HG02885 (cell line): ENCODE measurements around the gene NPC2.
"Not testable (repeated sequence)": the region's sequence is repeated elsewhere in the genome, so short reads cannot be mapped to it uniquely, and the experiment has no call there.

Experiments used
- ATAC-seq: cut with Tn5 transposase; IDR thresholded peaks from one replicate; pipeline ENCODE4 v1.9.1; 2021; ENCODE audit warnings: mild to moderate bottlenecking; ENCODE audit not compliant: unreplicated experiment, poor library complexity

Gene NPC2

GRCh38 chr14:74492776-74493342, at the start of gene NPC2:
Gene NPC2, minus strand, starts transcription at chr14:74493305. Its CDS starts 31 bp downstream, at chr14:74493274.
- peak; percentile 4 for ATAC-seq

GRCh38 chr14:74542056-74542685, 49.1 kb upstream of the NPC2 start:
- ATAC-seq: no peak

- ATAC-seq: no peak
Observed at GRCh38 chr14:74541225-74541624, 48.1 kb upstream of the NPC2 start.

- no peak for ATAC-seq
Observed at GRCh38 chr14:74539503-74539902, 46.4 kb upstream of the NPC2 start.

DNA sequence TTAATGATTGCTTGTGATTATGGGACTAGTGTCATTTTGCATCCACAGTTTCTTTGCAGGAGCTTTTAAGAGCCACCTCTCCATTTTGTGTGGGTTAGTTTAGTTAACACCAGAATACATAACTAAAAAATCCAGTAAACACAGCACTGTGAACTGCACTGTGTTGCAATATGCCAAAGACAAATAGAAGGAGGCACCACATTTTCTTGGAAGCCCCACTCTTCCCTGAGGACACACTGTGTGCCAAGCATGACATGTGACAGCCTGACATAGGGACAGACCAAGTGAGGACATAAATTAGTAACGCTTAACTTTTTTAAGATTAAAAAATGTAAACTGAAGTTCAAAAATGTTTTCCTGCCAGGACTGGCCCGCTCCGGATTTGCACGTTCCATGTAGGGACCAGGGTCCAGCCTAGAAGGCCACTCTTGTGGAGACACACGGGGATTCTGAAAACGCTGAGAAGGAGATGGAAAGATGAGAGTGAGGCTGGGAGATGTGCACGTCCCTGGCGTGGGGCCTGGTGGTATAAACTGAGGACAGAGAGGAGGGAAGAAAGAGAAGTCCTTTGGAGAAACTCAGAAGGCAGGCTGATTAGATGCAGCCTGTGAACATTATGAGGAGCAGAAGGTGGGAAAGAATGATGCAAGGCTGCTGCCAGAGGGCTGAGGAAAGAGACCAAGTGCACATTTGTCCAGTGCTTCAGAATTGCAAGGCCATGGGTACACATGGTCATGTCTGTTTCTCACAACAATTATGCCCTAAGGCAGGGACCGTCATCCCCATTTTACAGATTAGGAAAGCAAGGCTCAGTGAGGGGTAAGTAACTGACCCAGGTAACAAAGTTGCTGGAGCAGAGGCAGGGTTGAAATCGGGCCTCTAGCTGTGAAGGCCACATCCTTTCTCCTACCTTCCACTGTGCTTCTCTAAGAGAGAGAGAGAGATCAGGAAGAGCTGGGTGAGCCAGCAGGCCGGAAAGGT, 45.6 kb upstream of the NPC2 start:
- ATAC-seq: no peak

GRCh38 chr14:74536336-74536735, 43.2 kb upstream of the NPC2 start:
- ATAC-seq: not testable (repeated sequence)

GRCh38 chr14:74535756-74536325, 42.7 kb upstream of the NPC2 start:
- no peak for ATAC-seq

DNA sequence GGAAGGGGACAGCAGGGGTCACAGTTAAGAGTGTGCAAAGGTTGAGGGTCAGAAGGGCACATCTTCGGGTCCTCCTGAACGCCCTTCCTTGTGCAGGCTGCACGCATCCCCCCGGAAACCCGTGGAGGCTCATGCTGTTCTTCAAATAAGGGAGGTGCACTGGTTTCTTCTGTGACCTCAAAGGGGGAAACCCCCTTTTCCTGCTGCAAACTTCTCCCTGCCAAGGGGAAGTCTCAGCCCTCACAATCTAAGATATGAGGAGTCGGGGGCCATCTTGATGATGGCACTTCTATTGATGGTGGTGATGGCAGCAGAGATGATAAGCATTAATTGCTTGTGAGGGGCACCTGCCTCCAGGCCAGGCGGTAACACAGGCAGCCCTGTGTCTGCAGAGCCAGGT, 40.5 kb upstream of the NPC2 start:
- ATAC-seq: no peak

DNA sequence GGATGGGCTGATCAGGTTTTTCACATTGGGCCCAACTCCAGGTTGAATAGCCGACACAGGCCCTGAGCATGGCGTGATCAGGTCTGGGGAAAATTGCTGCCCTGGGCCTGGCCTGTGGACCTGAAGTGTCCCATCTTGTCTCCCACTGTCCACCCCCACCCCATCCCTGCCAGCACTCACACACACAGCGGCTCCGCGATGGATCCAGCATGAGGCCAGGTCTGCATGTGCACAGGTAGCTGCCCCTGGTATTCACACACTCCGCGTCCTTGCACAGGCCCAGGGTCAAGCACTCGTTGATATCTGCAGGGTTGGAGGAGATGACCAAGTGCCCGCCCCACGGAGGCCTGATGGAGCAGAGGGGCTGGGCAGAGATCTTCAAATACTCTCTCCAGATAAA, 39.1 kb upstream of the NPC2 start:
- ATAC-seq: no peak

DNA sequence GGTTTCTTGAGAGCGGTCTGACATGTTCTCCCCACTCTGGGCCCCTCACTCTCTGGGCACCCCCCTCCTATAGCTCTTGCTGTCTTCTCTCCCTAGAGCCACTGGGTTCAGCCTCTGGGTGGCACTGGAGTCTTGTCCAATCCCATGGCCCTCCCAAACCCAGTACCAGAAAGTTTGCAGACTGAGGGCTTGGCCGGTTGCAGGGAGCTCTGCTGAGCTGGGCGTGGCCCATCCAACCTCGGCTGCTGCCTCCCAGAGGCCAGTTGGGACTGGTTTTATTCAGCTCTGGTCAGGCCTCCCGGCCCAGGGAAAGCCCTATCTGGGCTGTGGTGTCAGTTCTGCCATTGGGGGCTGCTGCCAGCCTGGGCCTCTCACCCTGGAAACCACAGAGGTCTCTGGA, 38.4 kb upstream of the NPC2 start:
- ATAC-seq: no peak

- ATAC-seq: no peak
Observed at GRCh38 chr14:74531006-74531405, 37.9 kb upstream of the NPC2 start.

- ATAC-seq: no peak
Observed at GRCh38 chr14:74528886-74529285, 35.8 kb upstream of the NPC2 start.

DNA sequence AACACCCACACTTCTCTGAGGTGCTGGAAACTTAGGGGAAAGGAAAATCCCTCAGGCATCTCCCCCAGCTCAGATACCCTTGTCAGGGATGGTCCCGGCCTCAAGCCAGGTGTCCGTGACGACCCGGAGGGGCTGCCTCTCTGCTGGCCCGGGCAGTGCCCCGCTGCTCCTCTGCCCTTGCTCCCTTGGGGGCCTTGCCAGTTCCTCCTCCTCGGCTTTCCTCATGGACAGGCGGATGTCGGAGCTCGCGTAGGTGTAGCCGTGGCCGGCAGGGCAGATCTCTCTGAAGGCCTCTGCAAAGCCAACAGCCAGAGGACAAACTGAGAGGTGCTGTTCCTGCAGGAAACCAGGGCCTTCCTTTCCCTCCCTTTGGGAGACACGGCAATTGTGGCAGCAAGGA, 35.3 kb upstream of the NPC2 start:
- no peak for ATAC-seq

GRCh38 chr14:74527736-74528280, 34.7 kb upstream of the NPC2 start:
- ATAC-seq: no peak

DNA sequence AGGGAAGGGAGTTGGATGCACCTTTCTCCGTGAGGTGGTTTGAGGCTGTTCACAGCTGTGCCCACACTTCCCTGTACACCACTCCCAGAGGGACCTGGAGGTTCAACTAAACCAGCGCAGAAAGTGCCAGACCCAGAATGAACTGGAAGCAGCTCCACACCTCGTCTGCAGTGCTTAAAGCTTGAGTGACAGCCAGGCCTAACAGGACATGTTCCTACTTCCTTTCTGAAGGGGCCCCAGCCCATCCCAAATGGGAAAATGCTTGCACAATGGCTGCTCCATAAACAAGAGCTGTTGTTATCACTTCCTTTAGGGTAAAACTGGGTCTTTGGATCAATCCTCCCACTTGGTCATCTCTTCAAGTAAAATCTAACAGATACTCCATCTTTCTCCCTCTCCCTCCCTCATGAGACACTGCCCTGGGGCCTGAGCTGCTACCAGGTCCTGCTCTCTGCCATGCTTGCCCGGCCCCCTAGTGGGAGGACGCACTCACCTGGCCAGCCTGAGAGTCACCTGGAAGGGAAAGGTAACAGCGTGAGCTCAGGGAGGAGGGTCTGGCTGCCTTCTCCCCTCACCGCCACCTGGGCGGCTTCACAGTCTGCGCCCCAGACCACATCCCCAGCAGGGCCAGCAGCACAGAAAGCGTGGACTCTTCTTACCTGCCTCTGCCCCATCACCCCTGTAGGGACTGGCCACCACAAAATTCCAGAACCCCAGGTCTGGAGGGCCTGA, 33.9 kb upstream of the NPC2 start:
- ATAC-seq: no peak

GRCh38 chr14:74525361-74525851, 32.3 kb upstream of the NPC2 start:
- ATAC-seq: no peak

DNA sequence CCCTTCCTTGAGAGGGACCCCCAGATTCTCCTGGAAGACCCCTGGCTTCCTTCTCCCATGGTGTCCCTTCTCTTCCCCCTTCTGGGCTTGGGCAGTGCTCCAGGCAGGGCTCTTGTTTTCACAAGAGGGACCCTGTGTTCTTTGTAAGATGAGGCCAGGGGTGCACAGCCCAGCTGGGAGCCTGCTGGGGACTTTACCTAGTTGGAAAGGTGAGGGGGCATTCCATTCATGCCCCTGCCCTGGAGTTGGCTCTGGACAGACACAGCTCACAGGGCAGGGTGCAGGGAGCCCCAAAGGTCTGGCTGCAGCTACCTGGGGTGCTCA, 31.7 kb upstream of the NPC2 start:
- ATAC-seq: no peak

- ATAC-seq: no peak
Observed at GRCh38 chr14:74524076-74524811, 31.1 kb upstream of the NPC2 start.

DNA sequence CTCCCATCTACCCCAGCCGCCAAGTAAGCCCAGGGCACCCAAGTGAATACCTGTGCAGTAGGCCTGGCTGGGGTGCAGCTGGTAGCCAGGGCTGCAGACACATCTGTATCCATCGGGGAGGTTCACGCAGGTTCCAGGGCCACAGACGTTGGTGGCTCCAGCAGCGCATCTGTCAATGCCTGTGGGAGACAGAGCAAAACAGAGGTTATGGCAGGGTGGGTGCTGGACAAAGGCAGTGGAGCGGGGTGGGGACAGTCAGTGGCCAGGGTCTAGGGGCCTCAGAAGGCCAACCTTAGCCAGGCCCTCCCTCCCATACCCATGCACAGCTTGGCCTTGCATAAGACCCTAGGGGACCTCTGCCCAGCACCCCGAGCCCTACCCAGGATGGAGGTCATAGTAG, 29.6 kb upstream of the NPC2 start:
- ATAC-seq: no peak
